ENCODE data around the gene MAOA.
"Not testable (repeated sequence)": the region's sequence is repeated elsewhere in the genome, so short reads cannot be mapped to it uniquely, and the experiment has no call there.

The MAOA gene

GRCh38 chrX:43619861-43620260 lies 36.2 kb upstream of the MAOA start:
- not testable (repeated sequence) for H2AFZ ChIP-seq (ENCODE audit: low read depth, low read length); H3K23ac ChIP-seq (ENCODE audit: low read length in 2 of 2); H2BK5ac ChIP-seq (ENCODE audit: low read depth, low read length, poor library complexity, severe bottlenecking); H3K4ac ChIP-seq (ENCODE audit: low read depth in 1 of 2, low read length in 2 of 2); H3K4me1 ChIP-seq (ENCODE audit: control insufficient read depth, insufficient read depth, low read depth, low read length); H3K79me1 ChIP-seq (replicated peaks; ENCODE audit: low read length, poor library complexity, severe bottlenecking); H3K14ac ChIP-seq (ENCODE audit: low read length in 2 of 2); H4K91ac ChIP-seq (ENCODE audit: low read length); H3K9ac ChIP-seq (ENCODE audit: low read length); H2AK5ac ChIP-seq (ENCODE audit: low read length, severe bottlenecking); H2BK12ac ChIP-seq (ENCODE audit: low read length in 2 of 2); H3K9me3 ChIP-seq (ENCODE audit: control insufficient read depth, low read length); H3K18ac ChIP-seq (ENCODE audit: low read depth in 1 of 2, low read length in 2 of 2); H3K27me3 ChIP-seq (ENCODE audit: control insufficient read depth in 1 of 2, insufficient read depth in 1 of 2, low read length in 2 of 2); H3K4me2 ChIP-seq (ENCODE audit: low read length, poor library complexity, severe bottlenecking); DNase-seq; H2BK15ac ChIP-seq (ENCODE audit: low read depth, poor library complexity, severe bottlenecking); H2BK120ac ChIP-seq (ENCODE audit: low read depth, low read length); H3K36me3 ChIP-seq (ENCODE audit: control insufficient read depth in 1 of 2, insufficient read depth in 2 of 2, low read depth in 1 of 2, low read length in 2 of 2); H4K8ac ChIP-seq (ENCODE audit: low read length); H3K4me3 ChIP-seq (ENCODE audit: insufficient read depth in 1 of 2, low read depth in 1 of 2, low read length in 2 of 2); H3K27ac ChIP-seq (ENCODE audit: low read length, poor library complexity, severe bottlenecking)
- WGBS, result no CpG with 5 or more reads among the region's 2 CpGs

GRCh38 chrX:43627147-43627546 lies 29.0 kb upstream of the MAOA start:
- H4K91ac ChIP-seq (ENCODE audit: low read length), result no peak overlapping the region
- peaks cover 0 to 7% of the 10 kb centered on the region in 2 experiments for H3K27me3 ChIP-seq (ENCODE audit: control insufficient read depth in 1 of 2, insufficient read depth in 1 of 2, low read length in 2 of 2)
- H3K79me1 ChIP-seq (replicated peaks; ENCODE audit: low read length, poor library complexity, severe bottlenecking), result no peaks in the 10 kb centered on the region
- H2AK5ac ChIP-seq (ENCODE audit: low read length, severe bottlenecking), result no peak overlapping the region
- no peaks in the 10 kb centered on the region for H3K9me3 ChIP-seq (ENCODE audit: control insufficient read depth, low read length)
- no peak overlapping the region for H3K27ac ChIP-seq (ENCODE audit: low read length, poor library complexity, severe bottlenecking)
- no peak overlapping the region for H4K8ac ChIP-seq (ENCODE audit: low read length)
- H3K14ac ChIP-seq (ENCODE audit: low read length in 2 of 2), result no peak overlapping the region
- H3K4me1 ChIP-seq (ENCODE audit: control insufficient read depth, insufficient read depth, low read depth, low read length), result no peaks in the 10 kb centered on the region
- H2BK120ac ChIP-seq (ENCODE audit: low read depth, low read length), result no peak overlapping the region
- H2BK12ac ChIP-seq (ENCODE audit: low read length in 2 of 2), result no peak overlapping the region
- H3K4me3 ChIP-seq (ENCODE audit: insufficient read depth in 1 of 2, low read depth in 1 of 2, low read length in 2 of 2), result no peak overlapping the region
- no peaks in the 10 kb centered on the region for H3K36me3 ChIP-seq (ENCODE audit: control insufficient read depth in 1 of 2, insufficient read depth in 2 of 2, low read depth in 1 of 2, low read length in 2 of 2)
- no peak overlapping the region for H2AFZ ChIP-seq (ENCODE audit: low read depth, low read length)
- H2BK15ac ChIP-seq (ENCODE audit: low read depth, poor library complexity, severe bottlenecking), result no peak overlapping the region
- no peak for DNase-seq
- no peak overlapping the region for H3K23ac ChIP-seq (ENCODE audit: low read length in 2 of 2)
- H3K4me2 ChIP-seq (ENCODE audit: low read length, poor library complexity, severe bottlenecking), result no peak overlapping the region
- no peak overlapping the region for H2BK5ac ChIP-seq (ENCODE audit: low read depth, low read length, poor library complexity, severe bottlenecking)
- H3K18ac ChIP-seq (ENCODE audit: low read depth in 1 of 2, low read length in 2 of 2), result no peak overlapping the region
- H3K9ac ChIP-seq (ENCODE audit: low read length), result no peak overlapping the region
- no peak overlapping the region for H3K4ac ChIP-seq (ENCODE audit: low read depth in 1 of 2, low read length in 2 of 2)

GRCh38 chrX:43627669-43628068 lies 28.4 kb upstream of the MAOA start:
- Histone ChIP-seq H2AFZ (ENCODE audit: low read depth, low read length) (no peak overlapping the region), H2BK12ac (ENCODE audit: low read length in 2 of 2) (no peak overlapping the region), H2BK120ac (ENCODE audit: low read depth, low read length) (no peak overlapping the region), H3K27me3 (ENCODE audit: control insufficient read depth in 1 of 2, insufficient read depth in 1 of 2, low read length in 2 of 2) (peaks cover 0 to 7% of the 10 kb centered on the region in 2 experiments), H3K36me3 (ENCODE audit: control insufficient read depth in 1 of 2, insufficient read depth in 2 of 2, low read depth in 1 of 2, low read length in 2 of 2) (no peaks in the 10 kb centered on the region), H3K4me3 (ENCODE audit: insufficient read depth in 1 of 2, low read depth in 1 of 2, low read length in 2 of 2) (no peak overlapping the region), H2AK5ac (ENCODE audit: low read length, severe bottlenecking) (no peak overlapping the region), H4K8ac (ENCODE audit: low read length) (no peak overlapping the region), H3K23ac (ENCODE audit: low read length in 2 of 2) (no peak overlapping the region), H3K79me1 (replicated peaks; ENCODE audit: low read length, poor library complexity, severe bottlenecking) (no peaks in the 10 kb centered on the region), H2BK5ac (ENCODE audit: low read depth, low read length, poor library complexity, severe bottlenecking) (no peak overlapping the region), H3K18ac (ENCODE audit: low read depth in 1 of 2, low read length in 2 of 2) (no peak overlapping the region), H3K27ac (ENCODE audit: low read length, poor library complexity, severe bottlenecking) (no peak overlapping the region), H3K4me1 (ENCODE audit: control insufficient read depth, insufficient read depth, low read depth, low read length) (no peaks in the 10 kb centered on the region), H4K91ac (ENCODE audit: low read length) (no peak overlapping the region), H3K9me3 (ENCODE audit: control insufficient read depth, low read length) (no peaks in the 10 kb centered on the region), H2BK15ac (ENCODE audit: low read depth, poor library complexity, severe bottlenecking) (no peak overlapping the region), H3K9ac (ENCODE audit: low read length) (no peak overlapping the region), H3K14ac (ENCODE audit: low read length in 2 of 2) (no peak overlapping the region), H3K4me2 (ENCODE audit: low read length, poor library complexity, severe bottlenecking) (no peak overlapping the region), H3K4ac (ENCODE audit: low read depth in 1 of 2, low read length in 2 of 2) (no peak overlapping the region)
- no peak for DNase-seq
- WGBS, result 100% methylated on average over 1 of the region's 1 CpG

DNA sequence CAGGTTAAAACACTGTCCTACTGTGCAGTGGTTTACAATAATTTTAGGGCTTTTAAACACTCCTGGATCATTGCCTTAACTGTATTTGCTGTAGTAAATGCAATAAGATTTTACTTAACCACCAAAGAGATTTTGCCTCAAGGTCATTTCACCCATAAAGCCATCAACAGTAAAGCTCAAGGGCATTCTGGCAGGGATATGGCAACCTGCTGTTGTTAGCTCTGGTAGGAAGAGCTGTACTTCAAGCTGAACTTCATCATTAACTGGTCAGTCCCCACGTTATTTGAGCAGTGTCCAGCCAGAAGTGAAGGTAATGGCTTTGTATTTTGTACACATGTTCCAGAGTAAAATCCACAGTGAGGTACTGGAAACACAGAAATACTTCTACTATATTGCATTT lies 26.9 kb upstream of the MAOA start:
- Histone ChIP-seq H3K4ac (ENCODE audit: low read depth in 1 of 2, low read length in 2 of 2) (no peak overlapping the region), H4K8ac (ENCODE audit: low read length) (no peak overlapping the region), H3K18ac (ENCODE audit: low read depth in 1 of 2, low read length in 2 of 2) (no peak overlapping the region), H3K4me3 (ENCODE audit: insufficient read depth in 1 of 2, low read depth in 1 of 2, low read length in 2 of 2) (no peak overlapping the region), H3K4me1 (ENCODE audit: control insufficient read depth, insufficient read depth, low read depth, low read length) (no peaks in the 10 kb centered on the region), H3K9me3 (ENCODE audit: control insufficient read depth, low read length) (no peaks in the 10 kb centered on the region), H3K23ac (ENCODE audit: low read length in 2 of 2) (no peak overlapping the region), H2AFZ (ENCODE audit: low read depth, low read length) (no peak overlapping the region), H3K4me2 (ENCODE audit: low read length, poor library complexity, severe bottlenecking) (no peak overlapping the region), H3K36me3 (ENCODE audit: control insufficient read depth in 1 of 2, insufficient read depth in 2 of 2, low read depth in 1 of 2, low read length in 2 of 2) (no peaks in the 10 kb centered on the region), H3K79me1 (replicated peaks; ENCODE audit: low read length, poor library complexity, severe bottlenecking) (no peaks in the 10 kb centered on the region), H2BK12ac (ENCODE audit: low read length in 2 of 2) (no peak overlapping the region), H2BK5ac (ENCODE audit: low read depth, low read length, poor library complexity, severe bottlenecking) (no peak overlapping the region), H4K91ac (ENCODE audit: low read length) (no peak overlapping the region), H2BK120ac (ENCODE audit: low read depth, low read length) (no peak overlapping the region), H2AK5ac (ENCODE audit: low read length, severe bottlenecking) (no peak overlapping the region), H3K27me3 (ENCODE audit: control insufficient read depth in 1 of 2, insufficient read depth in 1 of 2, low read length in 2 of 2) (peaks cover 0 to 7% of the 10 kb centered on the region in 2 experiments), H3K27ac (ENCODE audit: low read length, poor library complexity, severe bottlenecking) (no peak overlapping the region), H2BK15ac (ENCODE audit: low read depth, poor library complexity, severe bottlenecking) (no peak overlapping the region), H3K9ac (ENCODE audit: low read length) (no peak overlapping the region), H3K14ac (ENCODE audit: low read length in 2 of 2) (no peak overlapping the region)
- DNase-seq, result no peak
- whole genome bisulfite sequencing, result no CpG with 5 or more reads among the region's 1 CpG
